GM12873 (cell line): Measurements from ENCODE around the gene TANC2.

ENCODE experiments used
- CTCF ChIP-seq: IDR thresholded peaks from 2 replicates; pipeline ENCODE4 v1.5.1; 2012; ENCODE audit warnings: low read depth, mild to moderate bottlenecking, moderate library complexity, low read length, control low read depth; ENCODE audit not compliant: insufficient read depth; ENCODE audit errors: missing control alignments

Gene TANC2

GRCh38 chr17:62965686-62966425 lies at the start of gene TANC2:
Gene TANC2 (plus strand): TSS chr17:62966235. CDS start chr17:63009560, 43,325 bp downstream.
- TF ChIP-seq CTCF, result no peak

- no peak for TF ChIP-seq CTCF
Measured at GRCh38 chr17:62916684-62917571, 49.1 kb upstream of the TANC2 start.

GRCh38 chr17:62919388-62919787 lies 46.6 kb upstream of the TANC2 start:
- no peak for TF ChIP-seq CTCF

- no peak for TF ChIP-seq CTCF
Measured at GRCh38 chr17:62920300-62920699, 45.7 kb upstream of the TANC2 start.

GRCh38 chr17:62921817-62922216 lies 44.2 kb upstream of the TANC2 start:
- TF ChIP-seq CTCF, result no peak

- TF ChIP-seq CTCF, result no peak
Measured at GRCh38 chr17:62923258-62924150, 42.5 kb upstream of the TANC2 start.
